Measurements from ENCODE around the gene DOK6. TPM values are rescaled to one million over a fixed set of nuclear protein-coding genes. Genes with fewer than 3 reads are reported as not detected.

The DOK6 gene
- total and polyA plus RNA-seq, 2 of the 13 experiments (the other 11 are each of a cell fraction or from before 2014, with no cell fraction given), result 17.0 to 17.2 TPM

DNA sequence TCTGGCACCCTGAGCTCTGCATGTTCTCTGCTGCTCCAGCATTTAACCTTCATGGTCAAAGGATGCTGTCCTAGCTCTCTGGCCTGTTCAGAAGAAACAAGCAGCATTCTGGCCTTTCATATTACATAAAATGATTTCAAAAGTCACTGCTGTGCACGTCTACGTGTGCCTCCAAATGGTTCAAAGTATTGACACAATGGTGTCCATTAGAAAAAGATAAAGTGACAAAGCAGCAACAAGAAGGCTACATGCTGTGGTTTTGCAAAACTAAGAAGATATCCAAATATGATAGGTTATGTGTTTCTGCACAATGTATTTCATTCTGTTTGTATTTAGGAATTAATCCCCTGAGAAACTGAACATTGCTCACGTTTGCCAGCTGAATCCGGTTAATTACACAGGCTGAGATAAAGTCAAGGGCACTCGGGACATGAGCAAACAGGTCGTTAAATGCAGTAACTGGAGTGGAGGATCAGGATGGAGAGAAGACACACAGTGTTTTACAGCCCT is 258.5 kb downstream of the DOK6 start (continued):
- no peak for TF ChIP-seq ZBTB7A (CRISPR knock-in tag; IDR thresholded peaks at IDR 0.05)
- TF ChIP-seq MTF1 (CRISPR knock-in tag; IDR thresholded peaks at IDR 0.05), result no peak
- peak; percentile 49; the same call in 1 of the 2 replicates for TF ChIP-seq ARNTL (CRISPR knock-in tag; IDR thresholded peaks at IDR 0.05)
- TF ChIP-seq ZNF337 (CRISPR knock-in tag; IDR thresholded peaks at IDR 0.05; ENCODE audit: borderline replicate concordance, low read depth), result no peak
- no peak for TF ChIP-seq JUNB (CRISPR knock-in tag; IDR thresholded peaks at IDR 0.05; ENCODE audit: borderline replicate concordance)
- TF ChIP-seq ZNF121 (CRISPR knock-in tag; IDR thresholded peaks at IDR 0.05), result no peak
- no peak for TF ChIP-seq CEBPG (CRISPR knock-in tag; IDR thresholded peaks at IDR 0.05)
- TF ChIP-seq, protein P1, sequence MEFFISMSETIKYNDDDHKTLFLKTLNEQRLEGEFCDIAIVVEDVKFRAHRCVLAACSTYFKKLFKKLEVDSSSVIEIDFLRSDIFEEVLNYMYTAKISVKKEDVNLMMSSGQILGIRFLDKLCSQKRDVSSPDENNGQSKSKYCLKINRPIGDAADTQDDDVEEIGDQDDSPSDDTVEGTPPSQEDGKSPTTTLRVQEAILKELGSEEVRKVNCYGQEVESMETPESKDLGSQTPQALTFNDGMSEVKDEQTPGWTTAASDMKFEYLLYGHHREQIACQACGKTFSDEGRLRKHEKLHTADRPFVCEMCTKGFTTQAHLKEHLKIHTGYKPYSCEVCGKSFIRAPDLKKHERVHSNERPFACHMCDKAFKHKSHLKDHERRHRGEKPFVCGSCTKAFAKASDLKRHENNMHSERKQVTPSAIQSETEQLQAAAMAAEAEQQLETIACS (CRISPR knock-in tag; IDR thresholded peaks at IDR 0.05), result no peak
- no peak for TF ChIP-seq PLRG1 (conservative IDR thresholded peaks at IDR 0.05)
- TF ChIP-seq ZNF644 (CRISPR knock-in tag; IDR thresholded peaks at IDR 0.05; ENCODE audit: low read depth), result peak; percentile 7; the same call in 1 of the 2 replicates
- 0 out of 2 replicates have a peak, but pooled peaks have one; percentile 42 for TF ChIP-seq NFIC (IDR thresholded peaks at IDR 0.05; ENCODE audit: low read length)
- no peak for TF ChIP-seq ZNF619 (CRISPR knock-in tag; IDR thresholded peaks at IDR 0.05)
- peak; percentile 23; the same call in 1 of the 2 replicates for TF ChIP-seq HMG20A (CRISPR knock-in tag; IDR thresholded peaks at IDR 0.05; ENCODE audit: borderline replicate concordance)
- peak; percentile 27; the same call in 1 of the 2 replicates for TF ChIP-seq SAP130 (CRISPR knock-in tag; IDR thresholded peaks at IDR 0.05; ENCODE audit: low read depth)
- TF ChIP-seq FOXK1 (CRISPR knock-in tag; IDR thresholded peaks at IDR 0.05; ENCODE audit: borderline replicate concordance, low read depth), result no peak
- no peak for TF ChIP-seq RNF2 (conservative IDR thresholded peaks at IDR 0.05; ENCODE audit: low read depth)
- peak; percentile 28; the same call in 1 of the 2 replicates for TF ChIP-seq DMAP1 (CRISPR knock-in tag; IDR thresholded peaks at IDR 0.05)
- no peak for TF ChIP-seq BORCS8-MEF2B (CRISPR knock-in tag; IDR thresholded peaks at IDR 0.05)
- 0 out of 2 replicates have a peak, but pooled peaks have one; percentile 21 for TF ChIP-seq ZGPAT (CRISPR knock-in tag; IDR thresholded peaks at IDR 0.05)
- no peak for TF ChIP-seq ATRX (CRISPR knock-in tag; IDR thresholded peaks at IDR 0.05; ENCODE audit: borderline replicate concordance)
- TF ChIP-seq, protein P2, sequence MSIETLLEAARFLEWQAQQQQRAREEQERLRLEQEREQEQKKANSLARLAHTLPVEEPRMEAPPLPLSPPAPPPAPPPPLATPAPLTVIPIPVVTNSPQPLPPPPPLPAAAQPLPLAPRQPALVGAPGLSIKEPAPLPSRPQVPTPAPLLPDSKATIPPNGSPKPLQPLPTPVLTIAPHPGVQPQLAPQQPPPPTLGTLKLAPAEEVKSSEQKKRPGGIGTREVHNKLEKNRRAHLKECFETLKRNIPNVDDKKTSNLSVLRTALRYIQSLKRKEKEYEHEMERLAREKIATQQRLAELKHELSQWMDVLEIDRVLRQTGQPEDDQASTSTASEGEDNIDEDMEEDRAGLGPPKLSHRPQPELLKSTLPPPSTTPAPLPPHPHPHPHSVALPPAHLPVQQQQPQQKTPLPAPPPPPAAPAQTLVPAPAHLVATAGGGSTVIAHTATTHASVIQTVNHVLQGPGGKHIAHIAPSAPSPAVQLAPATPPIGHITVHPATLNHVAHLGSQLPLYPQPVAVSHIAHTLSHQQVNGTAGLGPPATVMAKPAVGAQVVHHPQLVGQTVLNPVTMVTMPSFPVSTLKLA (IDR thresholded peaks at IDR 0.05), result no peak
- TF ChIP-seq FOXJ3 (CRISPR knock-in tag; IDR thresholded peaks at IDR 0.05; ENCODE audit: borderline replicate concordance), result peak; percentile 47; the same call in 1 of the 2 replicates
- TF ChIP-seq ZNF160 (CRISPR knock-in tag; IDR thresholded peaks at IDR 0.05), result no peak
- TF ChIP-seq ZSCAN12 (CRISPR knock-in tag; IDR thresholded peaks at IDR 0.05), result no peak
- no peak for TF ChIP-seq TOPORS (CRISPR knock-in tag; IDR thresholded peaks at IDR 0.05)
- TF ChIP-seq ZNF784 (CRISPR knock-in tag; IDR thresholded peaks at IDR 0.05; ENCODE audit: borderline replicate concordance), result no peak
- no peak for TF ChIP-seq ZFY (CRISPR knock-in tag; IDR thresholded peaks at IDR 0.05)
- TF ChIP-seq ATF4 (CRISPR knock-in tag; IDR thresholded peaks at IDR 0.05), result no peak
